Eye (tissue), 1 donor: ENCODE measurements around the gene SKP1.

ENCODE experiments used
- DNase-seq: peaks from one replicate; pipeline ENCODE4 v3.0.0-alpha.2; 2015

The SKP1 gene

GRCh38 chr5:134128648-134128995 is 48.1 kb downstream of the SKP1 start:
- DNase-seq: no peak

GRCh38 chr5:134127988-134128647 is 48.6 kb downstream of the SKP1 start:
- no peak for DNase-seq

- no peak for DNase-seq
Observed at GRCh38 chr5:134127376-134127861, 49.3 kb downstream of the SKP1 start.

- peak; percentile 46 for DNase-seq
Observed at GRCh38 chr5:134125039-134126015, 51.4 kb downstream of the SKP1 start.

- no peak for DNase-seq
Observed at GRCh38 chr5:134124289-134125038, 52.3 kb downstream of the SKP1 start.

GRCh38 chr5:134123360-134123759 is 53.4 kb downstream of the SKP1 start:
- DNase-seq: no peak

GRCh38 chr5:134122530-134122929 is 54.2 kb downstream of the SKP1 start:
- DNase-seq: no peak

GRCh38 chr5:134120386-134121138 is 56.2 kb downstream of the SKP1 start:
- DNase-seq: no peak

GRCh38 chr5:134119720-134120119 is 57.0 kb downstream of the SKP1 start:
- no peak for DNase-seq

- no peak for DNase-seq
Observed at GRCh38 chr5:134118212-134118835, 58.4 kb downstream of the SKP1 start.

GRCh38 chr5:134116789-134117761 is 59.7 kb downstream of the SKP1 start:
- DNase-seq: no peak

GRCh38 chr5:134116286-134116685 is 60.5 kb downstream of the SKP1 start:
- DNase-seq: no peak

- DNase-seq: peak; percentile 52
Observed at GRCh38 chr5:134115806-134116175, 61.0 kb downstream of the SKP1 start.

- peak; percentile 62 for DNase-seq
Observed at GRCh38 chr5:134114886-134115805, 61.6 kb downstream of the SKP1 start.

- peak; percentile 91 for DNase-seq
Observed at GRCh38 chr5:134113902-134114875, 62.6 kb downstream of the SKP1 start, which contains the start of gene TCF7. TCF7 (plus strand) TSS chr5:134114681; CDS start chr5:134114907, 226 bp downstream.

- peak; percentile 51 for DNase-seq
Observed at GRCh38 chr5:134113363-134113889, 63.3 kb downstream of the SKP1 start.

- no peak for DNase-seq
Observed at GRCh38 chr5:134112726-134113362, 63.9 kb downstream of the SKP1 start.
